ENCODE measurements around the gene SHC4.

The SHC4 gene

DNA sequence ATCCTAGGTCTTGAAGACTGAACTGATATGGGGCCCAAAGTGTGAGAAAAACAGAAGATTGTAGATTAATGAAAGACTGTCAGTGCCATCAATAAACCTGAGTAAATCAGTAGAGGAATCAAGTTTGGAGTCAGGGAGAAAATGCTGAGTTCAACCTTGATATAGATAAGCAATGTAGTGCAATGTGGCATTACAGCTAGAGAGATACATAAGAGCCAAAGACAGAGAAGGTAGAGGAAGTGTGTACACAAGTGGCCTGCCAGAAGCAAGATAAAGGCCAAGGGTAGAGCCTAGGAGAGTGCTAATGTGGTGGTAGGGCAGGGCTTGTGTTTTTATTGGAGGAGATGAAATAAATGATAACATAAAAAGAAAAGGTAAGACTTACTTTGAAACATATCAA lies 111.8 kb downstream of the SHC4 start:
- no peak overlapping the region for H3K4me3 ChIP-seq (ENCODE audit: control insufficient read depth, low read depth, low read length)
- DNase-seq (ENCODE audit: low read depth), result no peak
- TF ChIP-seq, protein P1, sequence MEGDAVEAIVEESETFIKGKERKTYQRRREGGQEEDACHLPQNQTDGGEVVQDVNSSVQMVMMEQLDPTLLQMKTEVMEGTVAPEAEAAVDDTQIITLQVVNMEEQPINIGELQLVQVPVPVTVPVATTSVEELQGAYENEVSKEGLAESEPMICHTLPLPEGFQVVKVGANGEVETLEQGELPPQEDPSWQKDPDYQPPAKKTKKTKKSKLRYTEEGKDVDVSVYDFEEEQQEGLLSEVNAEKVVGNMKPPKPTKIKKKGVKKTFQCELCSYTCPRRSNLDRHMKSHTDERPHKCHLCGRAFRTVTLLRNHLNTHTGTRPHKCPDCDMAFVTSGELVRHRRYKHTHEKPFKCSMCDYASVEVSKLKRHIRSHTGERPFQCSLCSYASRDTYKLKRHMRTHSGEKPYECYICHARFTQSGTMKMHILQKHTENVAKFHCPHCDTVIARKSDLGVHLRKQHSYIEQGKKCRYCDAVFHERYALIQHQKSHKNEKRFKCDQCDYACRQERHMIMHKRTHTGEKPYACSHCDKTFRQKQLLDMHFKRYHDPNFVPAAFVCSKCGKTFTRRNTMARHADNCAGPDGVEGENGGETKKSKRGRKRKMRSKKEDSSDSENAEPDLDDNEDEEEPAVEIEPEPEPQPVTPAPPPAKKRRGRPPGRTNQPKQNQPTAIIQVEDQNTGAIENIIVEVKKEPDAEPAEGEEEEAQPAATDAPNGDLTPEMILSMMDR (conservative IDR thresholded peaks at IDR 0.05; ENCODE audit: control insufficient read depth, insufficient read depth, low read depth, low read length), result no peak

DNA sequence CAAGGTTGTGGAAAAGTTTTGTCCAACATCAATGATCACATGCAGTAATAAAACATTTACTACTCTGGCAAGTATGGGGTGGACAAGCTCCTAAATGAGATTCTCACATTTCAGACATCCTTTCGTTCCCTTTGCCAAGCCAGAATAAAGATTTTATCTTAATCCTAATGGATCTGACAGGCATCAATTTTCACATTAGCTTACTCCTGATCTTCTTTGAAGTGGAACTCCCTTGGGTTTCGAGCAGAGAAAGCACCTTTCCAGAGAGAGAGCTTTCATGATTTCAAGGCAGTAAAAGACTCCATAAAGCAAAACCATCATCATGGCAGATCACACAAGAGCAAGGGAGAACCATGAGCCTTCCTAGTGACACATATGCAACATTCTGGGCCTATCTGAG lies 113.1 kb downstream of the SHC4 start:
- no peak for DNase-seq (ENCODE audit: low read depth)
- no peak overlapping the region for H3K4me3 ChIP-seq (ENCODE audit: control insufficient read depth, low read depth, low read length)
- TF ChIP-seq, protein P1 (conservative IDR thresholded peaks at IDR 0.05; ENCODE audit: control insufficient read depth, insufficient read depth, low read depth, low read length), result no peak

DNA sequence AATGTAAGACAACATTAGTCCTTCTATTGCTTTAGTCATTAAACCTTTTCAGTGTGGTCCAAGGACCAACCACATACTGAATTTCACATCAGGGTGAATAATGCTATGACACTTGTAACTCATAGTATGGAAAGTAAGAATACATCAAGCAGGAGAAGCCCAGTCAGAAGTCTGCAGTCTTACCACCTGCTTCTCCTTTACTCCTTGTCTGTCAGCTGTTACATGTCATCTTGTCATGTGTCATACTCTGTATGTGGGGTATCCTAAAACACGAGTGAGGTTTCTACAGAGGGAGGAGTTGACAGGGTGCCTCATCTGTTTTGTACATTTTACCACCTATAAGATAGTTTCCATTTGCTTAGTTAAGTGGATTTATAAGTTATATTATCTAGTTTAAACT lies 118.6 kb downstream of the SHC4 start:
- H3K4me3 ChIP-seq (ENCODE audit: control insufficient read depth, low read depth, low read length), result no peak overlapping the region
- no peak for DNase-seq (ENCODE audit: low read depth)
- TF ChIP-seq, protein P1 (conservative IDR thresholded peaks at IDR 0.05; ENCODE audit: control insufficient read depth, insufficient read depth, low read depth, low read length), result no peak

DNA sequence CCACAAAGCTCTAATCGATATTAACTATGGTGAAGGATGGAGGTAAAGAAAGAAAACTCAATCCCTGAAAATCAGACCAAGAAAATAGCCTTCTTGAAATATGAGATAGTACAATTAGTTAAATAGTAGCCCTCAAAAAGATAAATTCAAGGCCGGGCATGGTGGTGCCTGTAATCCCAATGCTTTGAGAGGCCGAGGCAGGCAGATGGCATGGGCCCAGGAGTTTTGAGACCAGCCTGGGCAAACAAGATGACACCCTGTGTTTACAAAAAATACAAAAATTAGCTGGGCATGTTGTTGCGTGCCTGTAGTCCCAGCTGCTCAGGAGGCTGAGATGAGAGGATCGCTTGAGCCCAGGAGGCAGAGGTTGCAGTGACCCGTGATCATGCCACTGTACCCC lies 121.2 kb downstream of the SHC4 start:
- no peak overlapping the region for H3K4me3 ChIP-seq (ENCODE audit: control insufficient read depth, low read depth, low read length)
- no peak for DNase-seq (ENCODE audit: low read depth)
- TF ChIP-seq, protein P1 (conservative IDR thresholded peaks at IDR 0.05; ENCODE audit: control insufficient read depth, insufficient read depth, low read depth, low read length), result no peak

DNA sequence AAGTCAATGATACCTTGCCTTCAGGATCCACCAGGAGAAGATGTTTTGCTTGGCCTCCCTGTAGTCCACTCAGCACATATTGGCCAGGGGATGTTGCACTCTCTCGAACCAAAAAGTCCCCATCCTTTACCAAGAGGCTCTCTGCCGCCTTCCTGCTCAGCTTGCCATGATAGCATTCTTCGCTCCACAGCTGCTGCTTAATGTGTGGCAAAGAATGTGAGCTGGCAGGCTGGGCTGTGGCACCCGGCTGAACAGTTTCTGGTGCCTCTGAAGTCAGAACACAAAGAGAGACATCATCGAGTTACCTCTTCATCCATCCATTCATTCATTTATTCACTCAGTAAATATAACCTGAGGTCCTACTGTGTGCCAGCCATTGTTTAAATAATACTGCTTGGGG lies 129.0 kb downstream of the SHC4 start:
- no peak for DNase-seq (ENCODE audit: low read depth)
- TF ChIP-seq, protein P1 (conservative IDR thresholded peaks at IDR 0.05; ENCODE audit: control insufficient read depth, insufficient read depth, low read depth, low read length), result no peak
- no peak overlapping the region for H3K4me3 ChIP-seq (ENCODE audit: control insufficient read depth, low read depth, low read length)

DNA sequence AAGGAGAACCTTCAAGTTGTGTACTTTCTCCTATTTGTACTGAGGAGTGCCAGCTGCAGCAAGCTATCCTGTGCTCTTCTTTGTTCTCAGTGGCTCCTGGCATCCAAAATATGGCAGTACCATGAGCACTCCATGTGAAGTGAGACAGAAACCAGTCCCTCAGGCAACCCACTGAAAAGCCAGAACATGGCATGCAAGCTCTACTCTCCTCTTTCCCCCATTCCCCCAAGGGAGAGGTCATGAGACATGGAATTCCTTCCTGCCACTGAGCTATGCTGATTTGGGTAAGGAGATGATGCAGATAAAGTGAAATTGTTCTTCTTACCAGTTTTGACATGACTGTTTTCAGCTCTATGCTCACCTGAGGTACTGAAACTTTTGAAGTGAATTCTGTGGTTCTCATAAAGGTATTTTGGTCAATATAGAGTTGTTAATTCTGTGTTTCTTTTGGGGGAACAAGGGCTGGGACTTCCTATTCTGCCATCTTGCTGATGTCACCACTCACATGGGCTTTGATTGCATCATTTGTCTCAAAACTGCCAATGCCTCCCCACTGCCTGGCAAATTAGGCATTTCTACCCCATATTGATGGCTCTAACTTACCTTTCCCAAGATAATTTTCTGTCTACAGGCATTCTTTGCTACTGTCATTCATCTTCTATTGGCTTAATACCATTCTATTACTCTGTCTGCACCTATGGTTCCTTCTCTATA lies 130.0 kb downstream of the SHC4 start:
- TF ChIP-seq, protein P1 (conservative IDR thresholded peaks at IDR 0.05; ENCODE audit: control insufficient read depth, insufficient read depth, low read depth, low read length), result no peak
- no peak for DNase-seq (ENCODE audit: low read depth)
- no peak overlapping the region for H3K4me3 ChIP-seq (ENCODE audit: control insufficient read depth, low read depth, low read length)

DNA sequence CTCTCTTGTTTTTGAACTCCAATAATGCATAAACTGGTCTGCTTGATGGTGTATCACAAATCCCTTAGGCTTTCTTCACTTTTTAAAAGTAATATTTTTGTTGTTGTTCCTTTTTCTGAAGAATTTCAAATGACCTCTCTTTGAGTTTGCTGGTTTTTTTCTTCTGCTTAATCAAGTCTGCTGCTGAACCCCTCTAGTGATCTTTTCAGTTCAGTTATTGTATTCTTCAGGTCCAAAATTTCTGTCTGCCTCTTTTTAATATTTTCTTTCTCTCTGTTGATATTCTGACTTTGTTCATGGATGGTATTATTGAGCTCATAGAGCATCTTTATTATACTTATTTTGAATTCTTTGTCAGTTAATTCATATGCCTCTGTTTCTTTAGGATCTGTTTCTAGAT lies 131.1 kb downstream of the SHC4 start:
- H3K4me3 ChIP-seq (ENCODE audit: control insufficient read depth, low read depth, low read length), result no peak overlapping the region
- no peak for DNase-seq (ENCODE audit: low read depth)
- TF ChIP-seq, protein P1 (conservative IDR thresholded peaks at IDR 0.05; ENCODE audit: control insufficient read depth, insufficient read depth, low read depth, low read length), result no peak
